GM12891 (cell line): ENCODE measurements around the gene TTLL8.

Experiments
- POLR2A ChIP-seq: IDR thresholded peaks from 2 replicates; pipeline ENCODE4 v1.6.1; 2011; ENCODE audit warnings: low read depth, low read length, control low read depth
- POLR2AphosphoS5 ChIP-seq: IDR thresholded peaks from 2 replicates; pipeline ENCODE4 v1.6.1; 2011; ENCODE audit warnings: low read depth, low read length, control low read depth
- POU2F2 ChIP-seq: IDR thresholded peaks from 2 replicates; pipeline ENCODE4 v1.6.1; 2011; ENCODE audit warnings: low read depth, mild to moderate bottlenecking, control low read depth, low read length, moderate library complexity
- TAF1 ChIP-seq: IDR thresholded peaks from 2 replicates; pipeline ENCODE4 v1.6.1; 2011; ENCODE audit warnings: low read depth, low read length, control low read depth

- no peak for TF ChIP-seq POLR2AphosphoS5
- no peak for TF ChIP-seq POLR2A
- no peak for TF ChIP-seq TAF1
- TF ChIP-seq POU2F2, result no peak
Observed at GRCh38 chr22:49983148-49984042, 74.7 kb downstream of the TTLL8 start.
